Measurements from ENCODE around the gene BMP8B. TPM values are rescaled to one million over a fixed set of nuclear protein-coding genes. Genes with fewer than 3 reads are reported as not detected.

BMP8B gene
- total and polyA plus RNA-seq, 2 of the 8 experiments (the other 6 are each of a cell fraction or from before 2014, with no cell fraction given): 0.37 to 0.50 TPM

GRCh38 chr1:39745016-39745670, 43.5 kb downstream of the BMP8B start:
- H3K4me1 ChIP-seq (replicated peaks in 1 of 4; ENCODE audit: control insufficient read depth in 3 of 4, insufficient read depth in 4 of 4, low read length in 3 of 4): no peaks in the 10 kb centered on the region
- no peak for TF ChIP-seq MAX (IDR thresholded peaks at IDR 0.05)
- no peak for TF ChIP-seq NRF1 (IDR thresholded peaks at IDR 0.05; ENCODE audit: low read depth, low read length)
- no peak for TF ChIP-seq JUN (IDR thresholded peaks at IDR 0.05; ENCODE audit: low read depth, low read length)

More at GRCh38 chr1:39745016-39745670, 43.5 kb downstream of the BMP8B start:
- H3K23ac ChIP-seq (ENCODE audit: insufficient read length): no peak overlapping the region
- DNase-seq (ENCODE audit: low read depth in 1 of 2, low spot score in 2 of 2) (no peak), FAIRE-seq (no peak)
- ChIA-PET POLR2A (ENCODE audit: partially characterized antibody) (interaction anchor here (2.4 kb wide), 1 partner anchor 11 kb away, joined by 4 read pairs; no protein-coding TSS in a partner anchor), CTCF (ENCODE audit: partially characterized antibody) (no interaction called here)
- no peak overlapping the region for H4K91ac ChIP-seq (replicated peaks; ENCODE audit: insufficient read length, low read length)
- H2BK20ac ChIP-seq (ENCODE audit: low read length): no peak overlapping the region
- no peaks in the 10 kb centered on the region for H3K79me2 ChIP-seq (ENCODE audit: control insufficient read depth in 1 of 2, insufficient read depth in 2 of 2, low read length in 2 of 2)
- peaks cover 4 to 7% of the 10 kb centered on the region in 2 experiments for H4K20me1 ChIP-seq (replicated peaks in 1 of 2; ENCODE audit: control insufficient read depth in 1 of 2, insufficient read depth in 2 of 2, low read length in 2 of 2)
- no peak overlapping the region for H2BK12ac ChIP-seq (ENCODE audit: low read depth, low read length)
- no peak overlapping the region for H2BK5ac ChIP-seq (ENCODE audit: low read depth, low read length)
- H2BK120ac ChIP-seq (replicated peaks; ENCODE audit: low read depth, low read length): no peak overlapping the region
- H3K4me2 ChIP-seq (ENCODE audit: insufficient read depth in 1 of 2, low read depth in 2 of 2, low read length in 2 of 2): no peak overlapping the region
- no peak overlapping the region for H3K9ac ChIP-seq (replicated peaks in 1 of 4; ENCODE audit: extremely low read depth in 1 of 4, low read depth in 3 of 4, low read length in 3 of 4)
- H4K8ac ChIP-seq (ENCODE audit: extremely low read depth, insufficient read depth, low read length): no peak overlapping the region
- no peak overlapping the region for H3K14ac ChIP-seq (ENCODE audit: insufficient read length)
- 93% methylated on average over 16 of the region's 16 CpGs; no CpG with 5 or more reads in 1 of the 2 experiments for WGBS, 2 experiments (ENCODE audit: extremely low coverage in 1 of 2, insufficient coverage in 1 of 2, insufficient read length in 1 of 2, insufficient replicate concordance in 2 of 2, low coverage in 1 of 2, low lambda C conversion rate in 2 of 2, missing lambda C conversion rate in 1 of 2)
- no peaks in the 10 kb centered on the region for H3K9me3 ChIP-seq (ENCODE audit: insufficient read depth in 2 of 2, low read depth in 1 of 2, low read length in 1 of 2)
- H3K27ac ChIP-seq (ENCODE audit: low read depth, low read length): no peak overlapping the region
- no peak overlapping the region for H3K56ac ChIP-seq (replicated peaks; ENCODE audit: insufficient read length, low read depth, low read length)
- no peak overlapping the region for H4K5ac ChIP-seq (ENCODE audit: insufficient read length, low read depth, low read length)
- no peaks in the 10 kb centered on the region; the same call in 1 of the 2 replicates for H3K79me1 ChIP-seq (ENCODE audit: low read depth, low read length)
- H3K4me3 ChIP-seq (ENCODE audit: extremely low read depth in 1 of 4, insufficient read depth in 2 of 4, low read depth in 3 of 4, low read length in 4 of 4): no peak overlapping the region
- H2AK5ac ChIP-seq (ENCODE audit: low read depth, low read length): no peak overlapping the region
- H3K18ac ChIP-seq (ENCODE audit: extremely low read depth, low read length): no peak overlapping the region
- no peak overlapping the region for H3K4ac ChIP-seq (replicated peaks; ENCODE audit: insufficient read length, low read depth, low read length)
- no peak overlapping the region for H2AFZ ChIP-seq (ENCODE audit: low read length)
- H3K27me3 ChIP-seq (replicated peaks in 1 of 4; ENCODE audit: control insufficient read depth in 3 of 4, extremely low read depth in 1 of 4, insufficient read depth in 3 of 4, low read length in 3 of 4): no peaks in the 10 kb centered on the region
- H3K23me2 ChIP-seq (ENCODE audit: low read depth, low read length): no peaks in the 10 kb centered on the region
- no peak overlapping the region for H2BK15ac ChIP-seq (ENCODE audit: low read length)
- H3K36me3 ChIP-seq (ENCODE audit: control insufficient read depth in 2 of 4, insufficient read depth in 4 of 4, low read length in 3 of 4): peaks cover 20 to 69% (median 44%) of the 10 kb centered on the region in 4 experiments
